Activated B cell treated with CpG ODN at 0.5 μM for 24 hours (primary cell): ENCODE measurements around the gene CDHR2. TPM values are rescaled to one million over a fixed set of nuclear protein-coding genes. Genes with fewer than 3 reads are reported as not detected.
A peak's percentile ranks its signal among the peaks of the same experiment; 100 is the strongest.

Source experiments
- ATAC-seq: fragments of 200-7000 bp; cut with Tn5 transposase; one replicate; pipeline ENCODE4 v1.10.0; 2021; ENCODE audit warnings: low read depth, mild to moderate bottlenecking, moderate library complexity
- CTCF ChIA-PET: fragments of 350-600 bp; sonication (Branson Sonifier 250); formaldehyde crosslinking; loops from one replicate; lab custom pipeline; 2021; ENCODE audit warnings: antibody characterized with exemption; lab: Charles Lee
- POLR2A ChIA-PET: fragments of 350-600 bp; sonication (Branson Sonifier 250); formaldehyde crosslinking; loops from one replicate; lab custom pipeline; 2021; ENCODE audit warnings: antibody characterized with exemption; lab: Charles Lee
- DNase-seq: peaks from one replicate; pipeline ENCODE4 v3.0.0; 2022
- H3K27ac Mint-ChIP-seq: one replicate; pipeline ENCODE4 v1.8.0; 2020; ENCODE audit warnings: mixed read lengths
- H3K27me3 Mint-ChIP-seq: one replicate; pipeline ENCODE4 v1.8.0; 2021; ENCODE audit warnings: mixed read lengths
- H3K36me3 Mint-ChIP-seq: one replicate; pipeline ENCODE4 v1.8.0; 2021; ENCODE audit warnings: low read depth, mixed read lengths
- H3K4me1 Mint-ChIP-seq: one replicate; pipeline ENCODE4 v1.8.0; 2021; ENCODE audit warnings: mixed read lengths
- H3K4me3 Mint-ChIP-seq: one replicate; pipeline ENCODE4 v1.8.0; 2020; ENCODE audit warnings: mild to moderate bottlenecking, mixed read lengths
- H3K9me3 Mint-ChIP-seq: one replicate; pipeline ENCODE4 v1.8.0; 2020; ENCODE audit warnings: mixed read lengths
- CTCF ChIP-seq: fragments of 200-600 bp; IDR thresholded peaks from one replicate; pipeline ENCODE4 v1.8.0; 2022; ENCODE audit warnings: antibody characterized with exemption, mild to moderate bottlenecking
- intact Hi-C: fragments of 100-400 bp; cut with micrococcal nuclease; formaldehyde crosslinking; loops from one replicate; pipeline ENCODE4 v1.15.1; 2024
- total RNA-seq: library from RNA; stranded (reverse); gene quantifications from 2 replicates; pipeline ENCODE4 v1.2.3, GENCODE V29; 2022

The CDHR2 gene
- total RNA-seq, 1 donor from 2014 or later = 0.31 TPM

GRCh38 chr5:176542135-176542595 lies 7.0 kb upstream of the CDHR2 start:
- Mint-ChIP-seq H3K27me3 (no peaks in the 10 kb centered on the region), H3K27ac (peak overlapping the region; percentile 91), H3K9me3 (no peaks in the 10 kb centered on the region), H3K4me1 (peaks cover 55% of the 10 kb centered on the region), H3K4me3 (peak overlapping the region; percentile 84), H3K36me3 (peaks cover 8% of the 10 kb centered on the region)
- peak; percentile 63 for DNase-seq
- TF ChIP-seq CTCF = no peak
- ChIA-PET POLR2A (interaction anchor here (0.6 to 3.3 kb wide), 8 partner anchors 8 to 178 kb away, joined by 3 to 26 read pairs (median 5); partner anchors contain the start of genes CLTB and FAF2), CTCF (interaction anchor here (1.0 to 2.8 kb wide), 4 partner anchors 8 to 126 kb away, joined by 3 to 19 read pairs (median 16); partner anchors contain the start of genes CLTB and FAF2)
- ATAC-seq = no peak
- intact Hi-C loops = loop anchor here (1.0 to 5.0 kb wide), 2 partner anchors 8 to 35 kb away; no protein-coding TSS in a partner anchor

GRCh38 chr5:176542596-176543427 lies 6.3 kb upstream of the CDHR2 start:
- H3K4me1 Mint-ChIP-seq = peaks cover 52% of the 10 kb centered on the region
- DNase-seq = no peak

GRCh38 chr5:176543428-176544182 lies 5.5 kb upstream of the CDHR2 start:
- peak overlapping the region; percentile 94 for H3K27ac Mint-ChIP-seq
- no peaks in the 10 kb centered on the region for H3K9me3 Mint-ChIP-seq
- peak overlapping the region; percentile 93 for H3K4me3 Mint-ChIP-seq
- peak; percentile 76 for DNase-seq
- ChIA-PET CTCF (interaction anchor here (0.6 to 2.8 kb wide), 7 partner anchors 9 to 425 kb away, joined by 3 to 19 read pairs (median 9); partner anchors contain the start of genes CLTB and FAF2), POLR2A (interaction anchor here (0.6 to 3.3 kb wide), 14 partner anchors 9 to 485 kb away, joined by 3 to 26 read pairs (median 4); partner anchors contain the start of genes CLTB, FAF2, HIGD2A and NOP16)
- H3K27me3 Mint-ChIP-seq = no peaks in the 10 kb centered on the region
- H3K4me1 Mint-ChIP-seq = peaks cover 44% of the 10 kb centered on the region
- intact Hi-C loops = loop anchor here (1.0 to 5.0 kb wide), 4 partner anchors 31 to 127 kb away; partner anchors contain the start of genes CLTB and FAF2
- ATAC-seq = peak; percentile 80
- TF ChIP-seq CTCF = no peak
- H3K36me3 Mint-ChIP-seq = peaks cover 2% of the 10 kb centered on the region

More at GRCh38 chr5:176542596-176543427, 6.3 kb upstream of the CDHR2 start:
- CTCF ChIA-PET = interaction anchor here (0.6 to 2.8 kb wide), 6 partner anchors 8 to 426 kb away, joined by 3 to 19 read pairs (median 11); partner anchors contain the start of genes CLTB and FAF2
- peaks cover 2% of the 10 kb centered on the region for H3K36me3 Mint-ChIP-seq
- peak overlapping the region; percentile 84 for H3K4me3 Mint-ChIP-seq
- peak overlapping the region; percentile 91 for H3K27ac Mint-ChIP-seq
- H3K27me3 Mint-ChIP-seq = no peaks in the 10 kb centered on the region
- TF ChIP-seq CTCF = no peak
- H3K9me3 Mint-ChIP-seq = no peaks in the 10 kb centered on the region
- intact Hi-C loops = loop anchor here (1.0 to 5.0 kb wide), 5 partner anchors 9 to 127 kb away; partner anchors contain the start of genes CLTB and FAF2
- peak; percentile 56 for ATAC-seq
- POLR2A ChIA-PET = interaction anchor here (0.6 to 3.3 kb wide), 12 partner anchors 8 to 179 kb away, joined by 3 to 26 read pairs (median 4); partner anchors contain the start of genes CLTB, FAF2, HIGD2A and NOP16

GRCh38 chr5:176545388-176545736 lies 3.8 kb upstream of the CDHR2 start:
- DNase-seq (no peak), ATAC-seq (no peak)
- Mint-ChIP-seq H3K4me3 (no peak overlapping the region), H3K9me3 (no peaks in the 10 kb centered on the region), H3K4me1 (peaks cover 40% of the 10 kb centered on the region), H3K27ac (no peak overlapping the region), H3K27me3 (no peaks in the 10 kb centered on the region), H3K36me3 (peaks cover 2% of the 10 kb centered on the region)
- CTCF ChIA-PET = no interaction called here
- intact Hi-C loops = no loop called here
- no peak for TF ChIP-seq CTCF
- POLR2A ChIA-PET = no interaction called here
